8988T (cell line): ENCODE measurements around the gene IL18.
"Not testable (repeated sequence)": the region's sequence is repeated elsewhere in the genome, so short reads cannot be mapped to it uniquely, and the experiment has no call there.

ENCODE experiments used
- DNase-seq: peaks from one replicate; pipeline ENCODE4 v3.0.0; 2011

Gene IL18

DNA sequence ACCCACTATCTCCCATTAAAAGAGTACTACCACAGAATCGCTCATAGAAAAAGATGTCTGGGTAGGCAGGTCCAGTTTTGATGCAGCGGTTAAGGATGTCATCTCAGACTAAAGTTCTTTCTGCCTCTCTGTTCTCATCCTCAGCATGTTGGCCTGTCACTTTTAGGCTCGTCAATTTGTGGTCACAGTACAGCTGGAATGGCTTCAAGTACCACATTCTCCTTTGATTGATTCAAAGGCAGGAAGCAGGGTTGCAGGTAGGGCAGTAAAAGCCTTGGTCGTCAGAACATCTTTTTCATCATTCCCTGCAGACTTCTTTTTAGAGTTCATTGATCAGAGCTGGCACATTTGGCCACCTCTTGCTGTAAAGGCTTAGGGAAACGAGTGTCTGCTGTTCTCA is 48.5 kb downstream of the IL18 start:
- DNase-seq = no peak

DNA sequence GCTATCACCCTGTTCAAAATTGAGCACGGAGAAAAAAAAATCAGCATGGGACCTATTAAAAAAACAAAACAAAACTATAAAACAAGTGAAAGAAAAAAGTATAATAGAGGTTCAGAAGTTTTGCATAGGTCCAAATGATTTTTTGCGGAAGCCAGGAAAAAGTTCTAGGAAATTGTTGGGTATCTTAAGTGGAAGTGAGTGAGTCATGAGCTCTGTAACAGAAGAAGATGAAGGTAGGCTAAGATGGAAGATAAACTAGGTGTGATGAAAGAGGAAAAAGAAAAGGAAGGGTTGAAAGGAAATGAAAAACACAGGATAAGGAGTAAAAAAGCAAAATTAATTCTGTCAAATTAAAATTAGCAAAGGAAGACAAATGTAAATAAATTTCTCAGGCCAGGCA is 49.4 kb downstream of the IL18 start:
- no peak for DNase-seq

DNA sequence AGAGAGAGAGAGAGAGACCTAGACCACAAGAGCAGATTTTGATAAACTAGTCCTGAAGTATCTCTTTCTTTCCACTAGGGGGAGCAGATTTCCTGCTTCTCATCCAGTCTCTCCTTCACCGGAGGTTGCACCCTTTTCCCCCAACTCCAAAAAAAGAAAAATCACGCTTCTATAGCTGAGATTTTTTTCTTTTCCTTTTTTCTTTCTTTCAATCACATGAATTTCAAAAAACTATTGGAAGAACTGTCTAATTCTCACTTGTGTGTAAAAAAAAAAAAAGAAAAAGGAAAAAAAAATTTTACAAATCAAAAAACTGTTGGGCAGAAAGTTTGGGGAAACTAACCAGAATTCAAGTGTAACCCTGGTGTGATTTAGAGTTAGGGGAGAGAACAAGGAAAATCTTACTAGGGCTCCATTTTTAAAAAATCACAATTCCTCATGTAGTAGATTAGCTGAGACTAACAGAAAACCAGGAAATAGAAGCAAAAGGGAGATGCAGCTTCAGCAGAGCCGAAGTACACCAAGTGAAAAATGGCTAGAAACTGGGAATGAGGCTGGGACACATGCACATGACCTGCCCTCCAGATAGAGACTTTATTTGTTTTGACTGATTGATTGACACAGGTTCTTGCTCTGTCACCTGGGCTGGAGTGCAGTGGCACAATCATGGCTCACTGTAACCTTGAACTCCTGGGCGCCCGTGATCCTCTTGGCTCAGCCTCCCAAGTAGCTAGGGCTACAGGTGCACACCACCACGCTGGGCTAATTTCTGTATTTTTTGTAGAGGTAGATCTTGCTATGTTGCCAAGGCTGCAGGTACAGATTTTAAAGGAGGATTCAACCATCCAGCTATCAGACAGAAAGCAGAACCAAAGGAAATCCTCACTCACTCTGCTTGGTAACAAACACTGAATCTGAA is 50.1 kb downstream of the IL18 start:
- DNase-seq = no peak

DNA sequence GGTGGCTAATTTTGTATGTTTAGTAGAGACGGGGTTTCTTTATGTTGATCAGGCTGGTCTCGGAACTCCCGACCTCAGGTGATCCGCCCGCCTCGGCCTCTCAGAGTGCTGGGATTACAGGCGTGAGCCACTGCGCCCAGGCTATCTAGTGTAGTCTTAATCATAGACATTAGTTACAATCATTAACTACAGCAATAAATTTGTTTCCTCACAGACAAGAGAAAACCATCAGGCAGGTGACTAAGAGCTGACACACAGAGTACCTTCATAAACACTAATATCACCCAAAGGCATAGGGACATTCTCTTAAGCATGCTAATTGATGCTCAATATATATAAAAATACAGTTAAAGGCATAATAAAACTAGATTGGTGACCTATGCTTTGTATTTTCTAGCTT is 57.8 kb downstream of the IL18 start:
- no peak for DNase-seq

DNA sequence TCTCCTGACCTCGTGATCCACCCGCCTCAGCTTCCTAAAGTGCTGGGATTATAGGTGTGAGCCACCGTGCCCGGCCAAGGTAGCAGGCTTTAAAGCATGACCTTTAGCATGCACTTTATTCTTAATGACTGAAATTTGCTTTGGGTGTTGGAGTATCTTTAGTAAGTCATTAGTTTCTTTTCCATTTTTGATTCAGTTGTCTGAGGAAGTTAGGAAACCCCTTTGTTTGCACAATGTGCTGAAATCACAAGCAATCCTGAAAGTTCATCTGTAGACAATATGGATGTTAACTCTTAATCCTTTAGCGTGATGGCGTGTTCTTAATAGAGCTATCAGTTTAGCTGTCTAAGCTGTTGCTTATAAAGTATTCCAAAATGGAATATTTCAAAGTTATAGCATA is 60.4 kb downstream of the IL18 start:
- DNase-seq = no peak

DNA sequence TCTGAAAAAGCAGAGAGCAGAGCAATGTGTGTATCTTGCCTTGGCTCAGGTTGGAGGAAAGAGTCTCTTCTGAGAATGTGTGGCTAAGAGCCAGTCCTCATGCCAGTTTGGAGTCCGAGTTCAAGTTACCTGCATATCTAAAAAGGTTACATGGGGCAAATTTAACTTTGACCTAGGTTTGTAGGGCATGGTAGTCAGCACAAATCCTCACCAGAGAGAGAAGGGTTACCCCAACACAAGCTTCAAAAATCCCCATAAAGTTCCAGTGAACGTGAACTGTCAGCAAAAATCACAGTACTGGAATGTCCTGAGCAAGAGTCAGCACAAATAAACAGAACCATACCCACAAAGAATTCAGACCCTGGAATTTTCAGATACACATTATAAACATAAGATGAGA is 63.4 kb downstream of the IL18 start:
- DNase-seq = no peak

DNA sequence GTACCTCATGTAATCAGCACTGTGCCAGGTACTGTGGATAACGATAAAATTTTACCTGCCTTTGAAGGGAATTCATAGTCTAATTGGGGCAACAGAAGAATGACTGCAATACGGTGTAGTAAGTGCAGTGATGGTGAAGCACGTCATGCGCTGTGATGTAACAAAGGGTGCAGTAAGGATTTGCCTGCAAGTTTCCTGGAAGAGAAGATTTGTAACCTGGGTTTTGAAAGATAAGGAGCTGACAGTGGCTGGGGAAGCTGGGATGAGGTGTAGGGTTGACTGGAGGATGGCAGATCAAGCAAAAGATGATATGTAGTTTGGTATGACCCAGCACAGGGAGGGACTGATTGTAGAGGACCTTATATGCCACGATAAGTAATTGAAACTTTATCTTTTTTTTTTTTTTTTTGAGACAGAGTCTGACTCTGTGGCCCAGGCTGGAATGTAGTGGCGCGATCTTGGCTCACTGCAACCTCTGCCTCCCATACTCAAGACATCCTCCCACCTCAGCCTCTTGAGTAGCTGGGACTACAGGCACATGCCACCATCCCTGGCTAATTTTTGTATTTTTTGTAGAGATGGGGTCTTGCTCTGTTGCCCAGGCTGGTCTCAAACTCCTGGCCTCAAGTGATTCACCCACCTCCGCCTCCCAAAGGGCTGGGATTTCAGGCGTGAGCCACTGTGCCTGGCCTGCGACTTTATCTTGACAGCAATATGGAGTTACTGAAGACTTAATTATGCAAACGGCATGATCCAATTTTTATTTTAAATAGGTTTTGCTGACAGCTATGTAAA is 66.0 kb downstream of the IL18 start:
- no peak for DNase-seq

DNA sequence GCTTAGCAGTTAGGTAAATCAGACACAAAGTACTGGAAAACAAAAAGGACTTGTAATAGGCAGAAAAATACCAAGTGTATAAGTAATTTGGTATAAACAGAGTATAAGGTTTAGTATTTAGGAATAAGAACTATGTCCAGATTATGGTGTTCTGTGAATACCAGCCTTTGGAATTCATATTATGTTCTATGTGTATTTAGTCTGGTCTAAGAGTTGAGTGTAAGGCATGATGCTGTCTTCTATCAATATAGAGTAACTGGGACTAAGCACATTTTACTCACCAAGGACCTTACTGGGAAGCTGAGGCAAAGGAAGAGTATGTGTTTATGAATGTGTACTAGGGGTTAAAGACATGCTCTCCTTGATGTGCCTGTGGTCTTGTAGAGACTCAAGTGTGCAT is 67.7 kb downstream of the IL18 start:
- DNase-seq = no peak

DNA sequence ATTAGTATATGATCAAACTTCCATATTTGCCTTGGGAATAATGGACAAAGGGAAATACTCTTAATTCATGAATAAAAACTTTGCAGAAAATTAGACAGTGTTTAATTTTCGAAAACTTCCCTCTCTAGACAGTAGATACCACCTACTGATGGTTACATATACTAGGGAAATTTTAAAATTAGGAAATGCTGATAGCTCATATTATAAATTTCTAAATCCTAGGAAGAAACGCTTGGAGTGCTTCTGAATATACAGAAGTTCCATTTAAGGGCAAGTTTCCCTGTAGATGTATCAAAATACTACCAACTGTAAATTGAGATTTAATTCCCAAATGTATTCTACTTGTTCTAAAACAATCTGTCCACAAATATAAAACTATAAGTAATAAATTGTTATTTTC is 68.6 kb downstream of the IL18 start:
- not testable (repeated sequence) for DNase-seq
